Neural cell (in vitro differentiated cells): ENCODE results near the gene SNCAIP. TPM values are rescaled to one million over a fixed set of nuclear protein-coding genes. Genes with fewer than 3 reads are reported as not detected.

Source experiments
- H2AFZ ChIP-seq: fragments of 200-600, 300-800 bp; sonication (generic), shearing (Covaris generic); 2 replicates; pipeline ENCODE4 v1.6.0; 2014; ENCODE audit warnings: low read depth, mild to moderate bottlenecking, antibody characterized with exemption, low read length, moderate library complexity
- H3F3A ChIP-seq: fragments of 200-600 bp; shearing (Covaris generic); 2 replicates; pipeline ENCODE4 v1.6.1; 2016; ENCODE audit warnings: mild to moderate bottlenecking, moderate library complexity, mixed read lengths, antibody characterized with exemption, low read length; ENCODE audit not compliant: insufficient read depth, poor library complexity, severe bottlenecking
- H3K27ac ChIP-seq: fragments of 200-600, 300-800 bp; sonication (generic), shearing (Covaris generic); 2 replicates; pipeline ENCODE4 v1.5.1; 2014; ENCODE audit warnings: mild to moderate bottlenecking, low read length, moderate library complexity
- H3K27me3 ChIP-seq: fragments of 300-800, 200-600 bp; sonication (generic), shearing (Covaris generic); 2 replicates; pipeline ENCODE4 v1.6.0; 2014; ENCODE audit warnings: mild to moderate bottlenecking, low read depth, low read length, moderate library complexity; ENCODE audit not compliant: insufficient read depth
- H3K36me3 ChIP-seq: fragments of 300-800, 200-600 bp; sonication (generic), shearing (Covaris generic); 2 replicates; pipeline ENCODE4 v1.5.1; 2014; ENCODE audit warnings: mild to moderate bottlenecking, antibody characterized with exemption, low read length, moderate library complexity; ENCODE audit not compliant: insufficient read depth
- H3K4me2 ChIP-seq: fragments of 300-800, 200-600 bp; sonication (generic), shearing (Covaris generic); 2 replicates; pipeline ENCODE4 v1.6.0; 2014; ENCODE audit warnings: mild to moderate bottlenecking, low read length
- H3K4me3 ChIP-seq: fragments of 300-800, 200-600 bp; sonication (generic), shearing (Covaris generic); 2 replicates; pipeline ENCODE4 v1.5.1; 2014; ENCODE audit warnings: mild to moderate bottlenecking, low read length, moderate library complexity
- H3K79me2 ChIP-seq: fragments of 200-600 bp; shearing (Covaris generic); replicated peaks from 2 replicates; pipeline ENCODE4 v1.6.0; 2014; ENCODE audit warnings: mild to moderate bottlenecking, low read length, moderate library complexity; ENCODE audit not compliant: insufficient read depth
- H3K9ac ChIP-seq: fragments of 300-800, 200-600 bp; sonication (generic), shearing (Covaris generic); 2 replicates; pipeline ENCODE4 v1.6.1; 2016; ENCODE audit warnings: mild to moderate bottlenecking, low read length, mixed read lengths
- H3K9me2 ChIP-seq: fragments of 200-600 bp; shearing (Covaris generic); 2 replicates; pipeline ENCODE4 v1.6.1; 2016; ENCODE audit warnings: mild to moderate bottlenecking, low read length, mixed read lengths; ENCODE audit not compliant: insufficient read depth
- H3K9me3 ChIP-seq: fragments of 200-600, 300-800 bp; sonication (generic), shearing (Covaris generic); 2 replicates; pipeline ENCODE4 v1.6.1; 2016; ENCODE audit warnings: mild to moderate bottlenecking, mixed run types, low read length, moderate library complexity, mixed read lengths
- H4K20me1 ChIP-seq: fragments of 200-600 bp; shearing (Covaris generic); 2 replicates; pipeline ENCODE4 v1.6.1; 2016; ENCODE audit warnings: mild to moderate bottlenecking, mixed run types; ENCODE audit not compliant: insufficient read depth
- CTCF ChIP-seq: fragments of 450-650 bp; IDR thresholded peaks from 2 replicates; pipeline ENCODE4 v1.5.1; 2014; ENCODE audit warnings: antibody characterized with exemption, mild to moderate bottlenecking, moderate library complexity; ENCODE audit not compliant: poor library complexity, severe bottlenecking
- EP300 ChIP-seq: fragments of 450-650 bp; conservative IDR thresholded peaks from 2 replicates; pipeline ENCODE4 v1.6.1; 2014; ENCODE audit warnings: antibody characterized with exemption, mild to moderate bottlenecking, moderate library complexity; ENCODE audit not compliant: poor library complexity, severe bottlenecking
- EZH2 ChIP-seq: fragments of 200-600, 300-800 bp; shearing (Covaris generic), sonication (generic); IDR thresholded peaks from 2 replicates; pipeline ENCODE4 v1.6.1; 2014; ENCODE audit warnings: antibody characterized with exemption, low read length, borderline replicate concordance, mild to moderate bottlenecking; ENCODE audit not compliant: insufficient read depth, poor library complexity, severe bottlenecking
- MXI1 ChIP-seq: fragments of 450-650 bp; conservative IDR thresholded peaks from 2 replicates; pipeline ENCODE4 v1.6.1; 2014; ENCODE audit warnings: antibody characterized with exemption, mild to moderate bottlenecking; ENCODE audit not compliant: poor library complexity, severe bottlenecking
- POLR2AphosphoS5 ChIP-seq: IDR thresholded peaks from 2 replicates; pipeline ENCODE4 v1.6.1; 2012
- RAD21 ChIP-seq: fragments of 450-650 bp; conservative IDR thresholded peaks from 2 replicates; pipeline ENCODE4 v1.6.1; 2014; ENCODE audit warnings: antibody characterized with exemption, mild to moderate bottlenecking, moderate library complexity
- REST ChIP-seq: IDR thresholded peaks from 2 replicates; pipeline ENCODE4 v1.6.1; 2012; ENCODE audit warnings: borderline replicate concordance
- SMC3 ChIP-seq: fragments of 450-650 bp; conservative IDR thresholded peaks from 2 replicates; pipeline ENCODE4 v1.6.1; 2014; ENCODE audit warnings: antibody characterized with exemption, mild to moderate bottlenecking, moderate library complexity; ENCODE audit not compliant: poor library complexity
- TAF1 ChIP-seq: IDR thresholded peaks from 2 replicates; pipeline ENCODE4 v1.6.1; 2012; ENCODE audit warnings: low read depth
- polyA plus RNA-seq: library from polyadenylated mRNA; depleted of rRNA; stranded (reverse); fragments of >200 nt; gene quantifications from 2 replicates; pipeline ENCODE4 v1.2.3, GENCODE V29; 2014

SNCAIP gene
- polyA plus RNA-seq, 1 donor from 2014 or later: 25.6 TPM

DNA sequence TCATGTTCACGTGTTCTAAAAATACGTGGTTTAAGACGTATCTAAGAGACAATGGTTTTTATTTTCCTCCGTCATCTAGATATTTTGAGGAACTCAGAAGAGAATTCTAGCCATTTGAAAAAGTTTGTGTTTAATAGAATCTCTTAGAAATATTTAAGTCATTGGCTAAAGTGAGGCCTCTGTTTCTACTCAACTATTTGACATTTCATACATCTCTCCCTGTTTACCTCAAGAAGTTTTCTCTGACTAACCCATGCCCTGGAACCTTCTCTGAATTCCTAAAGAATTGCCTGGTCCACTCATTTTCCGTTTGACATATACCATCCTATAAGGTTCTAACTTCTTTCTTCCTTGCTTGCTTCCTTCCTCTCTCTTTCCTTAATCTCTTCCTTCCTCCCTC, 178.7 kb downstream of the SNCAIP start:
- H3K4me3 ChIP-seq: no peak overlapping the region
- no peaks in the 10 kb centered on the region for H3K9me2 ChIP-seq
- H3K9ac ChIP-seq: no peak overlapping the region
- H3F3A ChIP-seq: no peaks in the 10 kb centered on the region
- H3K79me2 ChIP-seq: no peaks in the 10 kb centered on the region
- no peaks in the 10 kb centered on the region for H3K27me3 ChIP-seq
- H4K20me1 ChIP-seq: no peaks in the 10 kb centered on the region
- no peak overlapping the region for H3K27ac ChIP-seq
- no peaks in the 10 kb centered on the region for H3K9me3 ChIP-seq
- no peak overlapping the region for H2AFZ ChIP-seq
- no peak overlapping the region for H3K4me2 ChIP-seq
- H3K36me3 ChIP-seq: no peaks in the 10 kb centered on the region
- TF ChIP-seq TAF1 (no peak), CTCF (no peak), MXI1 (no peak), REST (no peak), POLR2AphosphoS5 (no peak), RAD21 (no peak), SMC3 (no peak), EP300 (no peak), EZH2 (no peak)

DNA sequence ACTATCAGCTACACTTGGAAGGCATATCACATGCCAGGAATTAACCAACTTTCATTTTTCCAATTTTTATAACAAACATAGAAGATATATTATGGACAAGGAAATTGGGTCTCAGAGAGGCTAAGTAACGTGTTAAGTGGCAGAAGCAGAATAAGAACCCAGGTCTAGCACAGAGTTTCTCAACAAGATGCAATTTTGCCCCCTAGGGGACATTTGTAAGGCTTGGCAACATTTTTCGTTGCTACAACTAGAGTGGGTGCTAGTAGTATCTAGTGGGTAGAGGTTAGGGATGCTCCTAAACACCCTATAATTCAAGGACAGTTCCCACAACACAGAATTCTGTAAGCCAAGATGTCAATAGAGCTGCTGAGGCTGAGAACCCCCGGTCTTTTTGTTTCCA, 180.6 kb downstream of the SNCAIP start:
- H3K9me3 ChIP-seq: no peaks in the 10 kb centered on the region
- H3K27ac ChIP-seq: no peak overlapping the region
- no peak overlapping the region for H3K4me3 ChIP-seq
- no peaks in the 10 kb centered on the region for H4K20me1 ChIP-seq
- TF ChIP-seq CTCF (no peak), EP300 (no peak), POLR2AphosphoS5 (no peak), REST (no peak), MXI1 (no peak), TAF1 (no peak), RAD21 (no peak), SMC3 (no peak), EZH2 (no peak)
- H3K9ac ChIP-seq: no peak overlapping the region
- no peaks in the 10 kb centered on the region for H3F3A ChIP-seq
- no peaks in the 10 kb centered on the region for H3K36me3 ChIP-seq
- no peak overlapping the region for H2AFZ ChIP-seq
- H3K9me2 ChIP-seq: no peaks in the 10 kb centered on the region
- H3K79me2 ChIP-seq: no peaks in the 10 kb centered on the region
- H3K27me3 ChIP-seq: no peaks in the 10 kb centered on the region
- no peak overlapping the region for H3K4me2 ChIP-seq
